H1 (cell line): ENCODE measurements around the gene TNNC1. TPM values are rescaled to one million over a fixed set of nuclear protein-coding genes. Genes with fewer than 3 reads are reported as not detected.

ENCODE experiments used
- ATF2 ChIP-seq: IDR thresholded peaks from 2 replicates; pipeline ENCODE4 v1.6.1; 2012; ENCODE audit warnings: low read length, inconsistent platforms
- BACH1 ChIP-seq: IDR thresholded peaks from 2 replicates; pipeline ENCODE4 v1.6.1; 2012; ENCODE audit warnings: low read length, improper control_type of control experiment
- CEBPB ChIP-seq: IDR thresholded peaks from 2 replicates; pipeline ENCODE4 v1.6.1; 2012; ENCODE audit warnings: low read depth, low read length
- KDM4A ChIP-seq: IDR thresholded peaks from one replicate; pipeline ENCODE4 v1.7.1; 2012; ENCODE audit warnings: low read depth, mild to moderate bottlenecking, moderate library complexity, low read length, inconsistent platforms; ENCODE audit not compliant: severe bottlenecking
- KDM5A ChIP-seq: fragments of 200-600 bp; IDR thresholded peaks from 2 replicates; pipeline ENCODE4 v1.7.1; 2012; ENCODE audit warnings: mild to moderate bottlenecking, low read length, inconsistent platforms, mixed read lengths
- MAFK ChIP-seq: IDR thresholded peaks from 2 replicates; pipeline ENCODE4 v1.6.1; 2012; ENCODE audit warnings: low read depth, mild to moderate bottlenecking, improper control_type of control experiment, low read length
- NRF1 ChIP-seq: IDR thresholded peaks from 2 replicates; pipeline ENCODE4 v1.6.1; 2011; ENCODE audit warnings: mild to moderate bottlenecking, low read depth, low read length, improper control_type of control experiment
- RBBP5 ChIP-seq: IDR thresholded peaks from 2 replicates; pipeline ENCODE4 v1.7.1; 2012; ENCODE audit warnings: low read depth, mild to moderate bottlenecking, inconsistent platforms, low read length, moderate library complexity, borderline replicate concordance
- RFX5 ChIP-seq: IDR thresholded peaks from 2 replicates; pipeline ENCODE4 v1.6.1; 2011; ENCODE audit warnings: low read depth, low read length, improper control_type of control experiment, borderline replicate concordance
- SIRT6 ChIP-seq: IDR thresholded peaks from one replicate; pipeline ENCODE4 v1.7.1; 2012; ENCODE audit warnings: low read length, inconsistent platforms
- polyA plus RNA-seq, 7 experiments: library from polyadenylated mRNA; depleted of rRNA in 3 of 7; stranded (reverse) in 5 of 7; unstranded in 2 of 7; fragments of >200 nt in 5 of 7; fragments of 200-250 nt in 2 of 7; gene quantifications; 1 replicate in 5 of 7; 2 replicates in 1 of 7; 4 replicates in 1 of 7; pipeline versions ENCODE4 v1.2.1 to v1.2.3, GENCODE V29; 2011 to 2013; ENCODE audit warnings: missing spikeins in 2 of 7, mixed read lengths in 2 of 7
- total RNA-seq: library from RNA; stranded (reverse); fragmentation: NEBNext Ultra II Directional; extraction: Animal tissue kit (Norgen Biotek cat#: 25700); gene quantifications from 2 replicates; pipeline ENCODE4 v1.2.1, GENCODE V29; 2021
- TF ChIP-seq, protein P1 (sequence below): IDR thresholded peaks from 2 replicates; pipeline ENCODE4 v1.6.1; 2011; ENCODE audit warnings: low read depth, mild to moderate bottlenecking, low read length; ENCODE audit not compliant: insufficient read depth

The TNNC1 gene
- total and polyA plus RNA-seq, 2 of the 8 experiments (the other 6 are each of a cell fraction or from before 2014, with no cell fraction given) = 5.8 to 16.4 TPM

- TF ChIP-seq RBBP5 (no peak), MAFK (no peak), SIRT6 (no peak), CEBPB (no peak), KDM5A (no peak), BACH1 (no peak), NRF1 (no peak), RFX5 (no peak), ATF2 (no peak), KDM4A (no peak)
- TF ChIP-seq, protein P1, sequence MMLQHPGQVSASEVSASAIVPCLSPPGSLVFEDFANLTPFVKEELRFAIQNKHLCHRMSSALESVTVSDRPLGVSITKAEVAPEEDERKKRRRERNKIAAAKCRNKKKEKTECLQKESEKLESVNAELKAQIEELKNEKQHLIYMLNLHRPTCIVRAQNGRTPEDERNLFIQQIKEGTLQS = no peak
Observed at GRCh38 chr3:52444860-52445793, 8.7 kb downstream of the TNNC1 start, which contains the start of gene SEMA3G (continued).
